T-helper 22 cell (primary cell): Measurements from ENCODE around the gene RXRG.
A peak's percentile ranks its signal among the peaks of the same experiment; 100 is the strongest.

Source experiments
- DNase-seq: peaks from one replicate; pipeline ENCODE4 v3.0.0-alpha.2; 2020; ENCODE audit warnings: low read depth

Gene RXRG

GRCh38 chr1:165409657-165410358, 35.1 kb downstream of the RXRG start:
- no peak for DNase-seq

DNA sequence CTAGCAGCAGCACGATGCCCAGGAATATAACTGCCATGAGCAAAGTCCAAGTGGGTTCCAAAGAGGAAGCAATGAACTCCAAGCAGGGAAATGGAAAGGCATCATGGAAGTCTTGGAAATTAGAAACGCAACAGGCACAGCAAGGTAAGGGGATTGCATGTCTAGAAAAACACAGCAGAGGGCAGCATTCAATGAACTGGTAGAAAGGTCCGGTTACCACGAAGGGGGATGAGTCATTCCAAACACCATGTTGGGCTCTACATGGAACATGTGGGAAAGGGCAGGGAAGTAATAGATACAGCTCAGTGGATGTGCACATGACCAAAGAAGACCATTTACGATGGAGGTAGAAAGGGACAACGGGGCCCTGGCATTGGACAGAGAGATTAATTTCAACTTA, 36.4 kb downstream of the RXRG start:
- DNase-seq = no peak

GRCh38 chr1:165407398-165407797, 37.5 kb downstream of the RXRG start:
- DNase-seq = no peak

GRCh38 chr1:165403835-165404482, 41.0 kb downstream of the RXRG start:
- no peak for DNase-seq

DNA sequence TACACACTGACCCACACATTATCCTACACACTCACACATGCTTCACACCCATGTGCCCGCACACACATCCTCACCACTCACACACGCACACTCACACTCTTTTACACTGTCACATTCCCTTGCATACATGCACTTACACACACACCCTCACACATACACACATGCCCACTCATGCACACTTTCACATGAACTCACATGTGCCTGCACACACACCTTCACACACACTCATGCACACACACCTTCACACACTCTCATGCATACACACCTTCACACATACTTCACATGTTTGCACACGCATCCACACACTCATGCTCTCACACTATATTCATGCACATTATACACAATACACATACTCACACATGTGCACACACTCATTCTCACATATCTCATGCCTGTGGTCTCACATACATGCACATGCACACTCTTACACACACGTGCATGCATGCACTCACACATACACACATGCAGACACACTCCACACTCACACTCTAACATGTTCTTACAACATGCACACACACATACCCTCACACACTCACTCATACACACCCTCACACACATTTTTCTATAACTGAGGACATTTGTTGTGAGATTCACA, 42.3 kb downstream of the RXRG start:
- DNase-seq = no peak

- no peak for DNase-seq
Measured at GRCh38 chr1:165397944-165398343, 47.0 kb downstream of the RXRG start.

DNA sequence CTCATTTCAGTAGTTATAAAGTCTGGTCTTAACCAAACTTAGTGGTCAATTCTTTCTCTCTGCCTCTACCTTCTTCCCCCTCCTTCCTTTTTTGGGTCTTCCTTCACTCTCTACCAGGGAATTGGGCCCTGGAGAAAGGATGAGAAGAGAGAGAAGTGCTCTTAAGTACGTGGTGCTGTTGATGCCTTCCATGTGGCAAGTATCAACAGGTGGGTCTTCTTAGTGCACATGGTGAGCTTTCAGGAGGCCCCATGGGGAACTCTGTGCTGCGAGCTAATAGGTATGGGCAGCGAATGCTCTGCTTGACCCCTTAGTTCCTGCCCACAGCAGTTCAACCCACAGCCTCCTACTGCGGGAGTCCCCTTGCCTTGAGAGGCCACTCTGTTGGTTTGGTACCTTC, 49.0 kb downstream of the RXRG start:
- no peak for DNase-seq

GRCh38 chr1:165395478-165395877, 49.4 kb downstream of the RXRG start:
- DNase-seq = no peak

GRCh38 chr1:165392634-165393571, 52.0 kb downstream of the RXRG start:
- peak; percentile 82 for DNase-seq

DNA sequence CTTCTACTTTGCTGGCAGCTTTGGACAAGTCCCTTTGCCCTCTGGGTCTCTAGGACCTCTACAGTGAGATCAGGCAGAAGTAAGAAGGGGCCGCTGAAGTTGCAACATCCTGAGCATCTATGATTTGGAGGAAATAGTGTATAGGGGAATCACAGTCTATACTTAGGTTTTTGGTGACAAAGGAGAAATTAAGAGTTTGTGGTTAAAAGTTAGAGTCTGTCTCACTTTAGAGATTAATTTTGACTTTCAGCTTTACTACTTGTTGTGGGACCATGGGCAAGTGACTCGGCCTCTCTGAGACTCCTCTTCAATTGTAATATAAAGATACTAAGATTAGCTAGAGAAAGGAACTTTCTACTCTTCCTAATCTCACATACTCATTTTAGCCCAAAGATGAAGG, 55.3 kb downstream of the RXRG start:
- DNase-seq = no peak

GRCh38 chr1:165387961-165388360, 57.0 kb downstream of the RXRG start:
- DNase-seq = no peak

DNA sequence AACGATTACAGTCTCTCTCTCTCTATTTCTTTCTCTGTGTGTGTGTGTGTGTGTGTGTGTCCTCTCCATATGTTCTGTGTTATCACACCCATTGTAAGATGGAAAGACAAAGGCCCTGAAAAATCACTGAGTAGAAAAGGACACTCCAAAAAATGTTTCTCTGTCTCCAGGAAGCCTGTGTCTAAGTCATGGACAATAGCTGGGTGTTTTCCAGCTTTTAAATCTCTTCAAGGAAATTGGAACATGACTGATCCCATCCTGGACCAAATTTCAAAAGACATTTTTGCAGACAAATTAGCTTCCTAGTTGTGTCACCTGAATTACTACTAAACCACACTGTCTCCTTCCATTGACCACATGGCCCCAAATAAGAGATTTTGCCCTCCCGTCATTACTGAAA, 57.4 kb downstream of the RXRG start:
- DNase-seq = no peak

DNA sequence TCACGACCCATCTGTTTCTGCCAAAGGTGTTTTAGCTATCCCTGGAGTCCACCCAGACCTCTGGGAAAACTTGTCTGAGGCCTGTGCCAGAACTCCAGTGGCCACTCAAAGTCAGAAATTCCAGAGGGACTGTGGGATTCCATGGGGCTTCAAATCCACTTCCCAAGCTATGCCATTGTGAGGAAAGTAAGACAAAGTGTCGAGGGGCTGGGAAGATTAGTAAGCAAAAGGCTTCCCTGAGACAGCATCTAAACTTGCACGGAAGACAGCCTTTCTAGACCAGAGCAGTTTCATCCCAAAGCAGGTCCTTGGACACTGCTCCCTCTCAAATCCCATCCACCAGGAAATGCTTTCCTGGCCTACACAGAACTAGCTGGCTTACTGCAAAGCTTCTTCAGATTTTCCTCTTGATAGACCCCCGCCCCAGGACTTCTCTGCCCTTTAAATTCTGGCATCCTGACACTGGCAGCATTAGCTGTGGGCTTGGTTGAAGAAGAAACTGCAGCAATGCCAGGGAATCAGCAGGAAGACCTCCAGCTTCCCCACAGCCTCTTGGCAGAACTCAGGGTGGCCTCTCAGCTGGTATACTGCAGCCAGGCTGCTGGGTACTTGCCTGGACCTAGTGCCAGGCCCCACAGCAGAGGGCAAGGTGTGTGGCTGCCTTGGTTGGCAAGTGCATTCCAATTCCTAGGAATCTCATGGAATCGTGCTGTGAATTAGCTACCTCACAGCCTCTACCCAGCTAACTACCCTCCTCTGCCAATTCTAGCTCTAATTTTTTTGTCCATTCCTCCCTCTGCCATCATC, 61.1 kb downstream of the RXRG start:
- DNase-seq = no peak

DNA sequence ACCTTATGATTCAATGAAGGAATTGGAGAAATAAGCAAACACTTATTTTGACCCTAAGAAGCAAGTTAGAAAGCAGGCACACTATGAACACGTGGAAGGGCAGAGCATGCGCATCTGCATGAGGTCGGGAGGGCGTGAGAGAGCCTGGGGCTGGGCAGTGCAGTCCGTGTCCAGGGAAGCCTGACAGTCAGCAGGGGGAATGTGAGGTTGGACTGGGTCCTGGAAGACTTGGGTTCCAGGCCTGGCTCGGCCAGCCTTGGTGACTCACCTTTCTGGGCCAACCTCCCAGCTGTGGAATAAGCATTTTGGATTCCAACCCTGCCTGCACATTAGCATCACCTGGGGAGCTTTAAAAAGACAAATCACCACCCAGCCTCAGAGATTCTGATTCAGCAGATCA, 61.9 kb downstream of the RXRG start:
- no peak for DNase-seq

GRCh38 chr1:165381745-165382505, 63.0 kb downstream of the RXRG start:
- no peak for DNase-seq

DNA sequence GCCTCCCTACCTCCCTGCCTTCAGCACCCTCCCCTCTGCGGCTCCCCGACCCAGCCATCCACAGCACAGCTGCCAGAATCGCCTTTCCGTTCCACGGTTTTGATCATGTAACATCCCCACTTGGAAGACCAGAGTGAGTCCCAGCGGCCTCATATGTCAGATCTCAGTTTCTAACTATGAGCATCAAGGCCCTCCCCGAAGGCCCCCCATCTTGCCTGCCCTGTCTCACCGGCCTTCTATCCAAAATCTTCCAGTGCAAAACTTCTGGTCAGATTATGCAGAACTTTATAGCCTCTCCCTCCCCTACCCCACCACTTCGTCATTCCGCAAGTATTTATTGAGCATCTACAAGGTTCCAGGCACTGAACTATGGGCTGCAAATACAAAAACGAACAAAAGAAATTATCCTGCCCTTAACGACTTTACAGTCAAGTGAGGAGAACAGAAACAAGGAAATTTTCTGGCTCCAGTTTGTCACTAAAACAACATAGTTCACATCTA, 68.1 kb downstream of the RXRG start:
- no peak for DNase-seq

DNA sequence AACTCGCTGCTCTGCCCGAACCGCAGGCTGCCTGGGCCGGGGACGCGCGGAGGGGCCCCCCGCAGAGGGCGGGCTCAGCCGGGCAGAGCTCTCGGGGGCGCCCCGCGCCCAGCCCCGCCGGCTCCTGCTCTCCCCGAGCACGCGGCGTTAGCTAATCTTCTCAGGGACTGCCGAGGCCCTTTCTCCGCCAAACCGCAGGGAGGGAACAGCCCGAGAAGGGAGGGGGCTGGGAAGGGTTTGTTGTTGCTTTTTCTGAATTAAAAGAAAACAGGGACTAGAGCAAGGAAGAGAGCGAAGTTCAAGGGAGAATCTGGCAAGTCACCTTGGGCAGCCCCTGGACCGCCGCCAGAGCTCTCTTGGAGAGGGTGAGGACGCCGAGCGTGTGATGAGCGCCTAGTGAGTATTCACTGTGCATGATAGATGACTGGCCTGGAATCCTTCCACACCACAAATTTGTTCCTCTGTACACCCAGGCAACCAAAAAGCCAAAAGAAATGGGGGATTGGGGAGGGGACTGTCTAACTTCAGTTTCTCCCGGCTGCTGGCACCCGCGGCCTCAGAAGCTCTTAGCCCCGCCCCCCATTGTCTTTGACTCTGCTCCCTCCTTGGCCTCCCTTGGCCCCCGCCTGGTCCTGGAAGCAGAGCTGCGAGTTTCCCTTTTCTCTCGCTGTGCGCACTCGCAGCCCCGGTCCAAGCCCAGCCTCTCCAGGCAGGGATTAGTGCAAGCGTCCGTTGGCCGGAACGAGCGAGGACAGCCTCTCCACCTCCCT, 68.7 kb downstream of the RXRG start:
- DNase-seq = no peak

DNA sequence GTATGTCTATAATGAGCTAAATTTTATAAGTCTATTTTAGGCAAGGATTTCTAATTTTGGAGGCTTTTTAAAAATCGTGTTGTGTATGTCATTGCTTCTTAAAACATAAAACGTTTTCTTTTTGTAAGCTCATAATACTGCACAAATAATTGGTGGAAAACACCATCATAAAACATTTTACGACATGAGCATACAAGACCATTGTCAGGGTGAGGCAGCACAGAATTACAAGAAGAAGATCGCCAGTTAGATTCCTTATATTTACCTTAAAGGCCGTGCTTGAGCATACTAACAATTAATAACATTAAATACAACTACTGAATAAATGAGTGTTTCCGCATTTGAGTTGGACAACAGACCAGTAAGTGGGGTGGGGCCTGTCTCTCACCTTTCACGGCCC, 69.3 kb downstream of the RXRG start:
- no peak for DNase-seq

DNA sequence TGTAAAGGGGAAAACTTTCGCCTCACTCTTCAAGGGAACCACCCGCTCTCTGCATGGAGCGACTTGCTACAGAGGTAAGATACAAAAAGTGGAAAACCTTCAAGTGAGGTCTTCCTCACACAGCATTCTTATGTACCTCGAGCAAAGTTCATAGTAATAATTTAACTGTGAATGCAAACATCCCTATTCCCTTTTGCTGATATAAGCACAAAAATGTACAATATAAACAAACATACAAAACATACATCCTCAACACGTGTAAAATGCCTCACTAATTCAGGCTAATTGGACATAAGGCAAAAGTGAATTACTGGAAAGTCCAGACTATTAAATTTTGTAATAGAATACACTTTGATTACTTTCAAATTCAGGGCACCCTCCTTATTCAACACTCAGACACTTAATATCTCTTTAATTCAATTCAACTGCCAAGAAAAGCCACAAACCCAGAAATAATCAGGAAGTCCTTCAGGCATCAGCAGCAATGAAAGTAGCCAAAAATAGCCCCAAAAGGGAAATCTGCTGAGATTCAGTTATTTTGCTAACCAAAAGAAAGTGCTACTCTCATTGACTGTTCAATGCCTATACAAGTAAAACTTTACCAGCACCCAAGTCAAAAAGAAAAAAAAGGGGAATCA, 73.2 kb downstream of the RXRG start:
- no peak for DNase-seq
